Peyer's patch (tissue), 4 donors: ENCODE results near the gene GIGYF2.

Source experiments
- POLR2A ChIP-seq, 2 donors: fragments of 450-650 bp; IDR thresholded peaks; one replicate each; pipeline ENCODE4 v1.5.1; 2017; ENCODE audit warnings: antibody characterized with exemption in 2 of 2, mild to moderate bottlenecking in 2 of 2, moderate library complexity in 2 of 2
- TF ChIP-seq, protein P1 (sequence below), 6 experiments: fragments of 450-650 bp in 4 of 6; fragments of 200-600 bp in 2 of 6; sonication (generic) in 1 of 6; IDR thresholded peaks; one replicate each; pipeline ENCODE4 v1.5.1; 2017 to 2019; ENCODE audit warnings: antibody characterized with exemption in 6 of 6, mild to moderate bottlenecking in 3 of 6, moderate library complexity in 1 of 6

GRCh38 chr2:232783278-232783677 is 86.1 kb downstream of the GIGYF2 start:
- TF ChIP-seq, protein P1, sequence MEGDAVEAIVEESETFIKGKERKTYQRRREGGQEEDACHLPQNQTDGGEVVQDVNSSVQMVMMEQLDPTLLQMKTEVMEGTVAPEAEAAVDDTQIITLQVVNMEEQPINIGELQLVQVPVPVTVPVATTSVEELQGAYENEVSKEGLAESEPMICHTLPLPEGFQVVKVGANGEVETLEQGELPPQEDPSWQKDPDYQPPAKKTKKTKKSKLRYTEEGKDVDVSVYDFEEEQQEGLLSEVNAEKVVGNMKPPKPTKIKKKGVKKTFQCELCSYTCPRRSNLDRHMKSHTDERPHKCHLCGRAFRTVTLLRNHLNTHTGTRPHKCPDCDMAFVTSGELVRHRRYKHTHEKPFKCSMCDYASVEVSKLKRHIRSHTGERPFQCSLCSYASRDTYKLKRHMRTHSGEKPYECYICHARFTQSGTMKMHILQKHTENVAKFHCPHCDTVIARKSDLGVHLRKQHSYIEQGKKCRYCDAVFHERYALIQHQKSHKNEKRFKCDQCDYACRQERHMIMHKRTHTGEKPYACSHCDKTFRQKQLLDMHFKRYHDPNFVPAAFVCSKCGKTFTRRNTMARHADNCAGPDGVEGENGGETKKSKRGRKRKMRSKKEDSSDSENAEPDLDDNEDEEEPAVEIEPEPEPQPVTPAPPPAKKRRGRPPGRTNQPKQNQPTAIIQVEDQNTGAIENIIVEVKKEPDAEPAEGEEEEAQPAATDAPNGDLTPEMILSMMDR (IDR thresholded peaks at IDR 0.05): no peak
- no peak for TF ChIP-seq POLR2A (IDR thresholded peaks at IDR 0.05)
